Cerebellar nuclear complex (tissue), 1 donor: Measurements from ENCODE around the gene TMEM191C.
"Not testable (repeated sequence)": the region's sequence is repeated elsewhere in the genome, so short reads cannot be mapped to it uniquely, and the experiment has no call there.

Experiments used
- DNase-seq, 2 experiments: peaks; one replicate each; lab custom pipeline; 2025; lab: John Stamatoyannopoulos, UW

TMEM191C gene

GRCh38 chr22:21467337-21468193 lies at the start of gene TMEM191C:
TMEM191C (plus strand) TSS chr22:21467387; CDS start chr22:21467460, 73 bp downstream.
- not testable (repeated sequence) for DNase-seq

GRCh38 chr22:21417853-21418252 lies 49.3 kb upstream of the TMEM191C start:
- DNase-seq, result not testable (repeated sequence)

GRCh38 chr22:21418974-21419638 lies 48.1 kb upstream of the TMEM191C start:
- DNase-seq, result not testable (repeated sequence)

GRCh38 chr22:21420180-21420763 lies 46.9 kb upstream of the TMEM191C start:
- DNase-seq, result not testable (repeated sequence)

GRCh38 chr22:21424084-21424709 lies 43.0 kb upstream of the TMEM191C start:
- DNase-seq, result not testable (repeated sequence)

- DNase-seq, result not testable (repeated sequence)
Observed at GRCh38 chr22:21434378-21435233, 32.6 kb upstream of the TMEM191C start.

- not testable (repeated sequence) for DNase-seq
Observed at GRCh38 chr22:21435998-21436810, 31.0 kb upstream of the TMEM191C start.

GRCh38 chr22:21438013-21438412 lies 29.2 kb upstream of the TMEM191C start:
- DNase-seq, result not testable (repeated sequence)

- DNase-seq, result not testable (repeated sequence)
Observed at GRCh38 chr22:21440018-21440636, 27.1 kb upstream of the TMEM191C start.

- DNase-seq, result not testable (repeated sequence)
Observed at GRCh38 chr22:21440676-21441075, 26.5 kb upstream of the TMEM191C start.

- not testable (repeated sequence) for DNase-seq
Observed at GRCh38 chr22:21441170-21441569, 26.0 kb upstream of the TMEM191C start.

- DNase-seq, result not testable (repeated sequence)
Observed at GRCh38 chr22:21442123-21442522, 25.1 kb upstream of the TMEM191C start.

- not testable (repeated sequence) for DNase-seq
Observed at GRCh38 chr22:21442646-21443045, 24.5 kb upstream of the TMEM191C start.

- no peak for DNase-seq
Observed at GRCh38 chr22:21443057-21443734, 24.0 kb upstream of the TMEM191C start.

GRCh38 chr22:21443735-21444421 lies 23.3 kb upstream of the TMEM191C start:
- DNase-seq, result no peak

- no peak for DNase-seq
Observed at GRCh38 chr22:21444701-21445436, 22.3 kb upstream of the TMEM191C start.

- no peak for DNase-seq
Observed at GRCh38 chr22:21445437-21446127, 21.6 kb upstream of the TMEM191C start.
